HepG2 (cell line): ENCODE data around the gene BRD1. TPM values are rescaled to one million over a fixed set of nuclear protein-coding genes. Genes with fewer than 3 reads are reported as not detected.
A peak's percentile ranks its signal among the peaks of the same experiment; 100 is the strongest.

Experiments
- ATAC-seq: fragments of 200-7000 bp; cut with Tn5 transposase; 3 replicates; pipeline ENCODE4 v1.9.1; 2020; ENCODE audit warnings: mild to moderate bottlenecking, moderate library complexity
- BruUV-seq: library from RNA; stranded (reverse); fragments of 400-500 nt; replicated peaks from 2 replicates; lab custom pipeline; 2021; lab: Mats Ljungman, UMichigan
- CTCF ChIA-PET: fragments of 300-600 bp; formaldehyde crosslinking; extraction: SDS; loops from one replicate; lab custom pipeline; 2021; ENCODE audit warnings: low total read pairs, inconsistent platforms, low intra/inter-chr PET ratio; lab: Yijun Ruan, JAX
- POLR2A ChIA-PET: fragments of 350-600 bp; sonication (Branson Sonifier 250); formaldehyde crosslinking; loops from one replicate; lab custom pipeline; 2020; ENCODE audit warnings: antibody characterized with exemption, inconsistent platforms; lab: Yijun Ruan, JAX
- DNase-seq: peaks from one replicate; pipeline ENCODE4 v3.0.0-alpha.2; 2015; ENCODE audit warnings: low spot score
- FAIRE-seq: peaks from 3 replicates; lab custom pipeline; 2011; peaks lifted over from hg19 to GRCh38; lab: Jason Lieb, UNC
- H2AFZ ChIP-seq: one replicate; pipeline ENCODE4 v1.6.1; 2011; ENCODE audit warnings: low read length, inconsistent platforms
- H3K27ac ChIP-seq: fragments of 300-600 bp; 3 replicates; pipeline ENCODE4 v1.8.0; 2011; ENCODE audit warnings: mixed run types, mild to moderate bottlenecking, mixed read lengths, low read length, inconsistent platforms; ENCODE audit not compliant: insufficient read depth; ENCODE audit errors: extremely low read length
- H3K27me3 ChIP-seq, 2 experiments: fragments of 200-600 bp in 1 of 2; 2 replicates in 1 of 2; 3 replicates in 1 of 2; pipeline versions ENCODE4 v1.6.0 to v1.8.0; 2011; ENCODE audit warnings: low read length in 2 of 2, mild to moderate bottlenecking in 2 of 2, moderate library complexity in 2 of 2, inconsistent platforms in 1 of 2; ENCODE audit not compliant: insufficient read depth in 2 of 2, control insufficient read depth in 1 of 2
- H3K36me3 ChIP-seq, 2 experiments: fragments of 200-600 bp in 1 of 2; replicated peaks in 1 of 2; 2 replicates in 1 of 2; 3 replicates in 1 of 2; pipeline versions ENCODE4 v1.5.1 to v1.8.0; 2011; ENCODE audit warnings: low read length in 2 of 2, inconsistent platforms in 1 of 2; ENCODE audit not compliant: insufficient read depth in 2 of 2, control insufficient read depth in 1 of 2
- H3K4me1 ChIP-seq: 2 replicates; pipeline ENCODE4 v1.5.1; 2012; ENCODE audit warnings: low read length, inconsistent platforms; ENCODE audit not compliant: insufficient read depth
- H3K4me2 ChIP-seq: 2 replicates; pipeline ENCODE4 v1.6.0; 2011; ENCODE audit warnings: low read depth, low read length, inconsistent platforms
- H3K4me3 ChIP-seq, 3 experiments: fragments of 200-600 bp in 1 of 3; sonication (generic), shearing (Covaris generic) in 1 of 3; replicated peaks in 1 of 3; 2 replicates each; pipeline ENCODE4 v1.5.1; 2011 to 2016; ENCODE audit warnings: low read length in 3 of 3, inconsistent platforms in 2 of 3, low read depth in 2 of 3, mild to moderate bottlenecking in 2 of 3, control low read depth in 1 of 3, mixed read lengths in 1 of 3; ENCODE audit not compliant: insufficient read depth in 1 of 3
- H3K79me2 ChIP-seq: one replicate; pipeline ENCODE4 v1.6.1; 2011; ENCODE audit warnings: low read length, inconsistent platforms; ENCODE audit not compliant: insufficient read depth
- H3K9ac ChIP-seq: 2 replicates; pipeline ENCODE4 v1.6.0; 2011; ENCODE audit warnings: mild to moderate bottlenecking, low read depth, low read length, inconsistent platforms; ENCODE audit not compliant: insufficient read depth
- H3K9me3 ChIP-seq: 2 replicates; pipeline ENCODE4 v1.5.1; 2012; ENCODE audit warnings: mild to moderate bottlenecking, low read length
- H4K20me1 ChIP-seq: 2 replicates; pipeline ENCODE4 v1.6.0; 2011; ENCODE audit warnings: inconsistent platforms, mild to moderate bottlenecking, low read length, moderate library complexity; ENCODE audit not compliant: insufficient read depth
- AGO2 ChIP-seq: fragments of 200-400 bp; formaldehyde crosslinking; optimal IDR thresholded peaks from 2 replicates; pipeline ENCODE3; 2017; ENCODE audit warnings: mild to moderate bottlenecking, low read depth, low read length, moderate library complexity
- AHR ChIP-seq: IDR thresholded peaks from 2 replicates; pipeline ENCODE4 v1.6.1; 2018; ENCODE audit warnings: missing genetic modification reagents, missing compliant biosample characterization
- CBX2 ChIP-seq, 2 experiments: fragments of 200-600 bp in 1 of 2; sonication (generic); formaldehyde crosslinking in 1 of 2; IDR thresholded peaks; 2 replicates each; pipeline versions ENCODE4 v1.7.0 to v1.8.1; 2018 to 2022; ENCODE audit warnings: low read depth in 2 of 2, low read length in 1 of 2, mild to moderate bottlenecking in 1 of 2, missing genetic modification reagents in 1 of 2
- HOXA7 ChIP-seq: sonication (generic); formaldehyde crosslinking; IDR thresholded peaks from 2 replicates; pipeline ENCODE4 v1.8.1; 2022; ENCODE audit warnings: mild to moderate bottlenecking, missing genetic modification reagents, moderate library complexity
- MEIS2 ChIP-seq: sonication (generic); formaldehyde crosslinking; IDR thresholded peaks from 2 replicates; pipeline ENCODE4 v1.9.0; 2021; ENCODE audit warnings: mild to moderate bottlenecking, missing genetic modification reagents
- MTA3 ChIP-seq: sonication (generic); formaldehyde crosslinking; IDR thresholded peaks from 2 replicates; pipeline ENCODE4 v1.4.0; 2020; ENCODE audit warnings: missing genetic modification reagents
- RBFOX2 ChIP-seq: fragments of 200-400 bp; formaldehyde crosslinking; IDR thresholded peaks from 2 replicates; pipeline ENCODE4 v1.6.1; 2017; ENCODE audit warnings: low read depth, mild to moderate bottlenecking, low read length
- RCOR2 ChIP-seq: IDR thresholded peaks from 2 replicates; pipeline ENCODE4 v1.6.1; 2016; ENCODE audit warnings: missing biosample characterization, missing genetic modification reagents
- RXRA ChIP-seq: sonication (generic); formaldehyde crosslinking; IDR thresholded peaks from 2 replicates; pipeline ENCODE4 v1.5.1; 2020; ENCODE audit warnings: missing genetic modification reagents
- ZMYM2 ChIP-seq: sonication (generic); formaldehyde crosslinking; IDR thresholded peaks from 2 replicates; pipeline ENCODE4 v1.8.0; 2022; ENCODE audit warnings: mild to moderate bottlenecking, missing genetic modification reagents
- ZNF691 ChIP-seq: sonication (generic); formaldehyde crosslinking; IDR thresholded peaks from 2 replicates; pipeline ENCODE4 v1.4.0; 2020; ENCODE audit warnings: missing genetic modification reagents, low read depth, mild to moderate bottlenecking, borderline replicate concordance
- WGBS: methylation state at CpG from one replicate; pipeline ENCODE4 v1.1.6; 2017; ENCODE audit warnings: low lambda C conversion rate; 5-methylcytosine and 5-hydroxymethylcytosine counted together
- in situ Hi-C: cut with HindIII; loops from 2 replicates; pipeline ENCODE4 v1.10.0; 2017; ENCODE audit warnings: low pct_unique_long_range_greater_than_20kb; ENCODE audit not compliant: extremely low pct_ligation_motif_present
- intact Hi-C: fragments of 100-400 bp; cut with micrococcal nuclease; formaldehyde crosslinking; loops from one replicate; pipeline ENCODE4 v1.10.0; 2022; ENCODE audit not compliant: unreplicated experiment
- polyA plus RNA-seq, 8 experiments: library from polyadenylated mRNA; depleted of rRNA in 3 of 8; stranded (reverse) in 7 of 8; unstranded in 1 of 8; fragments of >200 nt; fragmentation: Illumina TruSeq in 4 of 8; extraction: Trizol in 4 of 8; gene quantifications; 2 replicates each; pipeline versions ENCODE4 v1.2.1 to v1.2.3, GENCODE V29; 2011 to 2016; ENCODE audit warnings: low read depth in 4 of 8, missing spikeins in 1 of 8, mixed read lengths in 1 of 8; ENCODE audit not compliant: insufficient read depth in 1 of 8
- total RNA-seq, 5 experiments: library from RNA; depleted of rRNA; stranded (reverse); fragments of >200 nt; fragmentation: Illumina TruSeq; extraction: Trizol; gene quantifications; 2 replicates each; pipeline ENCODE4 v1.2.3, GENCODE V29; 2016; ENCODE audit warnings: low read depth in 1 of 5
- TF ChIP-seq, protein P1 (sequence below): sonication (generic); formaldehyde crosslinking; IDR thresholded peaks from 2 replicates; pipeline ENCODE4 v1.8.0; 2022; ENCODE audit warnings: low read depth, missing genetic modification reagents

Gene BRD1
- total and polyA plus RNA-seq, 2 of the 13 experiments (the other 11 are each of a cell fraction or from before 2014, with no cell fraction given): 5.1 to 12.0 TPM

DNA sequence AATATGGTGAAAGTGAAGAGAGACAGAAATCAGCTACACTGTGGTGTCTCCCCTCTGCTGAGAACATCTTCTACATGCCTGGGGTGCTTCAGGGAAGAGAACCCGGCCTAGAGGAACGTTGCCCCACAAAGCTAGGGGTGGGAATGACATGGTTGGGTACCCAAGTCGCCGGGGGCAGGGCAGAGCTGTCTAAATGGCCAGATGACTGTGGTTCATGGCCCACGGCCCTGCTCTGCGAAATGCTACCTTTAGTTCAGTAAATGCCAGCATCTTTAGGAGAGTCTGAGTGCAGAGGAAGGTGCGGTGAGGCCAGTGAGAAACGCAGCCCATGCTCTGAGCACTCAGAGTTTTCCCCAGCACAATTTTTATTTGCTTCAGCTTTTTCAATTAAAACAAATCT lies 12.8 kb downstream of the BRD1 start:
- Histone ChIP-seq H3K4me3 (no peak overlapping the region), H3K9ac (no peak overlapping the region), H3K9me3 (no peaks in the 10 kb centered on the region), H3K36me3 (peaks cover 17 to 52% of the 10 kb centered on the region in 2 experiments; a peak in 4 of 5 replicates), H3K4me2 (no peak overlapping the region), H3K4me1 (peaks cover 7% of the 10 kb centered on the region; the same call in 1 of the 2 replicates), H2AFZ (no peak overlapping the region), H3K27ac (no peak overlapping the region), H3K27me3 (no peaks in the 10 kb centered on the region), H3K79me2 (peaks cover 89% of the 10 kb centered on the region), H4K20me1 (peaks cover 59% of the 10 kb centered on the region)
- TF ChIP-seq RXRA (CRISPR knock-in tag): no peak
- no peak for TF ChIP-seq ZMYM2 (CRISPR knock-in tag)
- TF ChIP-seq CBX2 (IDR thresholded peaks at IDR 0.05; ENCODE audit: low read depth, low read length): no peak
- TF ChIP-seq CBX2 (CRISPR knock-in tag; IDR thresholded peaks at IDR 0.05; ENCODE audit: low read depth): no peak
- no peak for TF ChIP-seq ZNF691
- no peak for ATAC-seq
- no TSS peak for BruUV-seq
- POLR2A ChIA-PET: no interaction called here
- FAIRE-seq: no peak
- no peak for DNase-seq
- 92% methylated on average over 8 of the region's 8 CpGs for WGBS
- CTCF ChIA-PET: interaction anchor here (1.4 kb wide), 1 partner anchor 16 kb away, joined by 4 read pairs; no protein-coding TSS in a partner anchor
- intact Hi-C loops (no loop called here), in situ Hi-C loops (no loop called here)

GRCh38 chr22:49814164-49814686 lies 13.4 kb downstream of the BRD1 start:
- WGBS: 98% methylated on average over 9 of the region's 14 CpGs
- in situ Hi-C loops: no loop called here

More at GRCh38 chr22:49814164-49814686, 13.4 kb downstream of the BRD1 start:
- no peak overlapping the region for H3K4me3 ChIP-seq
- ChIA-PET CTCF (interaction anchor here (1.4 kb wide), 1 partner anchor 16 kb away, joined by 4 read pairs; no protein-coding TSS in a partner anchor), POLR2A (no interaction called here)
- no peak overlapping the region for H3K9ac ChIP-seq
- ATAC-seq (no peak), FAIRE-seq (no peak), DNase-seq (no peak)
- H3K27ac ChIP-seq: no peak overlapping the region
- H2AFZ ChIP-seq: no peak overlapping the region
- H3K9me3 ChIP-seq: no peaks in the 10 kb centered on the region
- H3K27me3 ChIP-seq: no peaks in the 10 kb centered on the region
- H3K36me3 ChIP-seq: peaks cover 17 to 53% of the 10 kb centered on the region in 2 experiments; a peak in 4 of 5 replicates
- no TSS peak for BruUV-seq
- intact Hi-C loops: no loop called here
- peaks cover 90% of the 10 kb centered on the region for H3K79me2 ChIP-seq
- peaks cover 7% of the 10 kb centered on the region; the same call in 1 of the 2 replicates for H3K4me1 ChIP-seq
- TF ChIP-seq HOXA7 (CRISPR knock-in tag): no peak
- TF ChIP-seq, protein P1, sequence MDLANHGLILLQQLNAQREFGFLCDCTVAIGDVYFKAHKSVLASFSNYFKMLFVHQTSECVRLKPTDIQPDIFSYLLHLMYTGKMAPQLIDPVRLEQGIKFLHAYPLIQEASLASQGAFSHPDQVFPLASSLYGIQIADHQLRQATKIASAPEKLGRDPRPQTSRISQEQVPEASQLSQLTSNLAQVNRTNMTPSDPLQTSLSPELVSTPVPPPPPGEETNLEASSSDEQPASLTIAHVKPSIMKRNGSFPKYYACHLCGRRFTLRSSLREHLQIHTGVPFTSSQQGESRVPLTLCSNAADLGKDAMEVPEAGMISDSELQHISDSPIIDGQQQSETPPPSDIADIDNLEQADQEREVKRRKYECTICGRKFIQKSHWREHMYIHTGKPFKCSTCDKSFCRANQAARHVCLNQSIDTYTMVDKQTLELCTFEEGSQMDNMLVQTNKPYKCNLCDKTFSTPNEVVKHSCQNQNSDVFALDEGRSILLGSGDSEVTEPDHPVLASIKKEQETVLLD (CRISPR knock-in tag): no peak
- TF ChIP-seq RBFOX2: 0 out of 2 replicates have a peak, but pooled peaks have one; percentile 26
- no peak for TF ChIP-seq AHR (CRISPR knock-in tag)
- no peak for TF ChIP-seq RCOR2
- TF ChIP-seq MEIS2: no peak
- TF ChIP-seq AGO2: peak; percentile 68
- TF ChIP-seq MTA3: no peak
- H3K4me2 ChIP-seq: no peak overlapping the region
- peaks cover 64% of the 10 kb centered on the region for H4K20me1 ChIP-seq
